Activated CD8-positive, alpha-beta memory T cell treated with anti-CD3 and anti-CD28 coated beads, Interleukin-2, amount 50 U/mL, for 1 hour (primary cell): ENCODE results near the gene DRG2.

ENCODE experiments used
- DNase-seq: peaks from one replicate; pipeline ENCODE4 v3.0.0-alpha.2; 2020; ENCODE audit errors: extremely low read depth

Gene DRG2

DNA sequence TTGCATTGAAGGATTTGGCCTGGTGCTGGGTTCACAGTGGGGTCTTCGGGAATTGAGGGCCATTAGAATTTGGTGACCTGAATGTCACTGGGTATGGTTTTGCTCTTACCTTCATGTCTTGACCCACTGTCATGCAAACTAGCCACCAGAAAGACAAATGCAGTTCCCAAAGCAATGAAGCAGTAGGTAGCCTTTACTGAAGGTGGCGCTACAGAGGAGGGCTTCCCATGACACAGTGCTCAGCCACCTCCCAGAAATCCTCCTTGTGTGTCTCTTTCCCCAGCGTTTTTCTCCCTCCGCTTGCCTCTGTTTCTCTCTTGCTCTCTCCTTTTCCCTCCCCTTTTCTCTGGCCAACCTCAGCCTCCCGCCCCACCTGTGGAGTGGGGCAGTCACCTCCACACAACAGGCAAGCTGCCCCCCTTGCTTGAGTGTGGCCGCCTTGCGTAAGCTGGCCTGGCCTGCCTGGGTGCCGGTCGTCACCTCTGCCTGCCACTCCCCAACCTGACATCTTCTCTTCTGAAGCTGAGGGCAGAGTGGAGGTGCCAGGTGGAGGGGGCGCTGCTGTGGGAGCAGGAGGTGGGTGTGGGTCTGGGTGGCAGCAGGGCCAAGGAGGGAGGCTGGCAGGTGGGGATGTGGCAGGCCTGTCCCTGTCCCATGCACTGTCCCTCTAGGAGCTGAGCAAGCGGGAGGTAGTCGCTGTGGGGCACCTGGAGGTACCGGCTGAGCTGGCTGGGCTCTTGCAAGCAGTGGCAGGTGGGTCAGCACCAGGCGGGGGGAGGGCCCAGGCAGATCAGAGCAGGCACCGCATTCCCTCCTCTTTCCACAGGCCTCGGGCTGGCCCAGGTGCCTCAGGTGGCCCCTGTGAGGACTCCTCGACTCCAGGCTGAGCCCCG lies 55.5 kb downstream of the DRG2 start:
- DNase-seq: no peak

GRCh38 chr17:18144261-18144660 lies 56.5 kb downstream of the DRG2 start:
- DNase-seq: no peak

- DNase-seq: no peak
These were observed 57.1 kb downstream of the DRG2 start for GRCh38 chr17:18144855-18145254.

DNA sequence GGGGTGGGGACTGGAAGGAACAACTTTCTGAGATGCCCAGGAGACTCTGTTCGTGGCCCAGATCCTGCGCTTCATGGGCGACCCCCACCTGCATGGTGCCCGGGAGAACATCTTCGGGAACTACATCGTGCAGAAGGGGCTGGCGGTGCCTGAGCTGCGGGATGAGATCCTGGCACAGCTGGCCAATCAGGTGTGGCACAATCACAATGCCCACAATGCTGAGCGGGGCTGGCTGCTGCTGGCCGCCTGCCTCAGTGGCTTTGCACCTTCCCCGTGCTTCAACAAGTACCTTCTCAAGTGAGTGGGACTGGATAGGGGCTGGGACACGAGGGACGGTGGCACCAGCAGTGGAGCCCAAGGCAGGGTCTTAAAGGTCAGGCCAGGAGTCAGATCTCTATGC lies 58.1 kb downstream of the DRG2 start:
- DNase-seq: no peak

DNA sequence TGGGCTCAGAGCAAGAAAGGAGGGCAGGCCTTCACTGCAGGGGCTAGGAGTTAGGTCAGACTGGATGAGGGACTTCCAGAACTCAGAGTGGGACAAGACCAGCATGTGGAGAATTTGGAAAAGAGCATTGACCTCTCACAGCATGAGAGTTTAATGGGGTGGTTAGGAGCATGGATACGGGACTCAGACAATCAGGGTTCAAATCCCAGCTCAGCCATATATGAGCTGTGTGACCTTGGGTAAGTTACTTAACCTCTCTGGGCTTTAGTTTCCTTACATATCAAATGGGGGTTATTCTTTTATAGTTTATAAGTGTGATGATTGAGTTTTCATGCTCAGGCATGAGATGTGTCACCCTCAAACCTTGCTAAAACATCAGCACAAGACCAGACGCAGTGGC lies 58.5 kb downstream of the DRG2 start:
- no peak for DNase-seq

GRCh38 chr17:18146980-18147379 lies 59.2 kb downstream of the DRG2 start:
- no peak for DNase-seq

GRCh38 chr17:18148586-18148985 lies 60.8 kb downstream of the DRG2 start:
- DNase-seq: no peak

- DNase-seq: no peak
These were observed 63.5 kb downstream of the DRG2 start for GRCh38 chr17:18151290-18151689.

DNA sequence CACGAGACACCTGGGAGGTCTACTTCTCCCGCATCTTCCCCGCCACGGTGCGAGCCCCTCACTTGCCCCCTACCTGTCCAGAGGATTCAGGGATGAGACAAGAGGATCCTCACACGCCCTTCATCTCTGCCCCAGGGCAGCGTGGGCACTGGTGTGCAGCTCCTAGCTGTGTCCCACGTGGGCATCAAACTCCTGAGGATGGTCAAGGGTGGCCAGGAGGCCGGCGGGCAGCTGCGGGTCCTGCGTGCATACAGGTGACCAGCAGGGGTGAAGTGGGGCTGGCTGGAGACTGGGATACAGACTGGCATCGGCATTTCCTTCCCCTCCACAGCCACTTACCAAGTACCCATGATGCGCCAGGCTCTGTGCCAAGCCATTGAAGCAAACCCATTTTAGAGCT lies 67.4 kb downstream of the DRG2 start:
- no peak for DNase-seq

DNA sequence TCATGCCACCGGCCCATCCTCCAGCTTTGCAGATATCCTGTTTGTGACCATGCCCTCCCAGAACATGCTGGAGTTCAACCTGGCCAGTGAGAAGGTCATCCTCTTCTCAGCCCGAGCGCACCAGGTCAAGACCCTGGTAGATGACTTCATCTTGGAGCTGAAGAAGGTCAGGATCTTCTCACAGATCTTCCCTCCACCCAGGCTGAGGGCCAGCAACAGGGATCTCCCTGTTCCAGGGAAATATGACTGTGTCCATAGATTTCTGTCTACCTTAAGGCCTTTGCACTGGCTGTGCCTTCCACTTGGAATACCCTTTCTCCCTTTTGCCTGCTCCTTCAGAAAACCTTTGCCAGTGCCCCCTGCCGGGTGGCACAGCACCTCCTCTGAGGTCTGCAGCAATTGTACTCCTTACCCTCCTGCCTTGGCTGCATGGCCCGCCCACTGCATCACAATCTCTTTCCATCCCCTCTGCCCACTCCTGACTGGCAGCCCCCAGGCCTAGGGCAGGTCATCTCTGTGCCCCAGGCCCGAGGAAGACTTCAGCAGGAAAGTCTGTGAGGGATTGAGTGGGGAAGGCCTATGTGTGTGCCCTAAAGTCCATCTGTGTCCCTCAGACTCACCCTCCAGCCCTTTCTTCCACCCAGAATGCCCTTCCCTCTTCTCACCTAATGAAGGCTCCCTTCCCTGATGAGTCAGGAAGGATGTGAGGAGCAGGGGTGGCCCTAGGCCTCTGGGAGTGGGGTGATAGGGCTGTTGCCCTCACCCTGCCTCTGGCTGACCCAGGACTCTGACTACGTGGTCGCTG lies 68.6 kb downstream of the DRG2 start:
- no peak for DNase-seq

- no peak for DNase-seq
These were observed 69.2 kb downstream of the DRG2 start for GRCh38 chr17:18156976-18157280.
